LNCAP (cell line): ENCODE data around the gene AKR1B1.

ENCODE experiments used
- CTCF ChIP-seq: fragments of 450-650 bp; IDR thresholded peaks from 2 replicates; pipeline ENCODE4 v1.5.1; 2017; ENCODE audit warnings: mild to moderate bottlenecking

The AKR1B1 gene

DNA sequence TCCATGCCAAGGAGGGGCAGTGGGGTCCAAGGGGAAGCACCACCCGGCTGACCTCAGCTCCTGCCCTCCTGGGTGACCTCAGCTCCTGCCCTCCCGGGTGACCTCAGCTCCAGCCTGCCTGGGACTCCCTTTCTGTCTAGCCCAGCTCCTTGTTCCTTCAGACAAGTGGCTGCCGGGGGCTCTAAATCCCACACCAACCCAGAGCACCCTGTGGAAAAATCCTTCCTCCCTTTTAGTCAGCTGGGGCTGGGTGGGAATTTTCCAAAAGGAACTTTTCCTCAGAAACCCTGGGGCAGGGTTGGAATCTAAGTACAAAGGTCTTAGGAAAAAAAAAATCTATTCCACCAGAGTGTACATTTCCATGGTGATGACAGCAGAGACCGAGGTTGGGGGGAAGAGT lies 36.3 kb downstream of the AKR1B1 start:
- TF ChIP-seq CTCF, result no peak

- no peak for TF ChIP-seq CTCF
These were observed 36.9 kb downstream of the AKR1B1 start for GRCh38 chr7:134422008-134422407.

DNA sequence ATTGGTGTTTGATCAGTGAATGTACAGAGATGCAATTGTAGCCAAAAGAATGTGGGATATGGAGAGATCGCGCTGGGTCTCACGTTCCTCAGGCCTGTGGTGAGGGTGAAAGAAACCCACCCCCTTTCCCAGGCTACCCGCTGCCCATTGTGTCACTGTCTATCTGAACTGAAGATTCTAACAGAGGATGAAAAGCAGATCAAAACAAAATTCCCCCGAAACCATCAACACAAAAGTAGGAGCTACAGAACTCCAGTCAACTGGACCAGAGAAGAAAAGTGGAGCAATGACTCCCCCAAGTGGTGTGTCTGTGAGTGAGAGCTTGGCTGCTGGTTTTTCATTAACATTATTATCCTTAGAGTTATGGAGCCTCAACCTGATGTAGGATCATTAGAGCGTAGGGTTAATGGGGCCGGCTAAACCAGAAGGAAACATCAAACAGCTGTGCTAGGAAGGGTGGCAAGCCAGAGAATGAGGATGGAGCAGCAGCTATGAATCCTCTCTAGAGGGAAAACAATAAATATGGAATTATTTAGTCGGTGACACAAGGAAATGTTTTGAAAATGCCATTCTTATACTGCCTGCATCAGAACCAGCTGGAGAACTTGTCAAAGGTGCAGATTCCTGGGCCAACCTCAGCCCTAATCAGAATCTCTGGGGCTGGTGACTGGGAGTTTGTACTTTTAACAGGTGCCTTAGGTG lies 38.3 kb downstream of the AKR1B1 start:
- TF ChIP-seq CTCF, result peak; percentile 78

DNA sequence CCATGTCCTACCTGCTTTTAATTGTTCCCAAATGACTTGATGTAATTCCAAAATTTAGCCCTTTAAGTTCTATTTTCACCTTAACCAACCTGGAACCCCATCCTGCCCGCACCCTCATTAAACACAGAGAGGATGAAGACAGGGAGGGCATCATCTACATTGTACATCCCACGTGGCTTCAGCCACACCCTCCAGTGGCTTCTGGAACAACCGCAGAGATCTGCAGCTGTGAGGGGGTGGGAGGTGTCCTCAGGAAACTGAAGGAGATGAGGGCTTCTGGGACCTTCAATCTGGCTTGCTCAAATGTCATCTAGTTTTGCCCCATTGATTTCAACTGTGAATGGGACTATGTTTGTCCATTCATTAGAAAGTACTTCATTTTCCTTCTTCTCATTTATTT lies 39.0 kb downstream of the AKR1B1 start:
- no peak for TF ChIP-seq CTCF

DNA sequence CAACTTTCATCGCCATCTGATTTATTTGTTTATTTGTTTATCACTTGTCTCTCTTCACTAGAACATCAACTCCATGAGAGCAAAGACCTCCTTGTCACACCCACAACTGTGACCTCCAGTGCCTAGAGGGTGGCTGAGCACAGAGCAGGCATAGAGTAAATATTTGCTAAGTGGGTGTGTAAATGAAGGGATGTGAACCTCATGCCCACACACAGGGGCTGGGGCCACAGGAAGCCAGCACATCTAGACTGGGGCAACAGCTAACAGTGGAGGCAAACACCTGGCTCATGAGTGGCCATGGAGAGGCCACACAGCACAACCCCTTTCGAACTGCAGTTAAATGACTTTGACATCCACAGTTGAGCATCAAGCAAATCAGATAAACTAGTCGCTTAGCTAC lies 39.8 kb downstream of the AKR1B1 start:
- no peak for TF ChIP-seq CTCF

DNA sequence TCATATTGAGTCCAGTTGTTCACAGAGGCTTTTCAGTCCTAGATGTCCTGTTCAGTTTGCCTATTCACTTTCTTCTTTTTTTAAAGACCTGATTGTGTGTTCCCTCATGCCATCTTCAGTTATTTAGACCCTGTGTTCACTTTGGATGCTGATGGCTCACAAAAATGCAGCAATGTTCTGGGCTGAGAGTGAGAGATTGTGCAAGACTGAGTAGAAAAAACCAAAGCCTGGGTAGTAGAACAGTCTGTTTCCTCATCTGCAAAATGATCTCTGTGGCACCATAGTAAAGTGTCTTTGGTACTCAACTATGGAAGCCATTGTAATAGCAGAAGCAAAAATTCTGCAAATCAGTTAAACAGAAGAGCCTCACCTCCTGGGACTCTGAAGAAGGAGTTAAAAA lies 43.2 kb downstream of the AKR1B1 start:
- no peak for TF ChIP-seq CTCF

DNA sequence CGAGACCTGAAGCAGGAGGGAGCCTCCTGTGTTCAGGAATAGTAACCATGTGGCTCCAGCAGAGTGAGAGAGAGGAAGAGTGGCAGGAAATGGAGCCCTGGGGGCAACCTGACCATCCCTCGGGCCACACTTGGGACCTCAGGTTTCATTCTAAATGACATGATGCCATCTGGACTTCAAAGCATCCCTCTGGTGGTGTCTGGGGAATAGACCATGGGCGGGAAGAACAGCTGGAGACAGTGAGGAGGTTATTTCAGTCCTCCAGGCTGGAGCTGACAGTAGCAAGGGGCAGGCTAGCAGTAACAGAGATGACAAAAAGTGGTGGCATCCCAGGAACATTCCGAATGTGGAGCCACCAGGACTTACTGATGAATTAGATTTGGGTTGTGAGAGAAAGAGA lies 44.8 kb downstream of the AKR1B1 start:
- no peak for TF ChIP-seq CTCF

DNA sequence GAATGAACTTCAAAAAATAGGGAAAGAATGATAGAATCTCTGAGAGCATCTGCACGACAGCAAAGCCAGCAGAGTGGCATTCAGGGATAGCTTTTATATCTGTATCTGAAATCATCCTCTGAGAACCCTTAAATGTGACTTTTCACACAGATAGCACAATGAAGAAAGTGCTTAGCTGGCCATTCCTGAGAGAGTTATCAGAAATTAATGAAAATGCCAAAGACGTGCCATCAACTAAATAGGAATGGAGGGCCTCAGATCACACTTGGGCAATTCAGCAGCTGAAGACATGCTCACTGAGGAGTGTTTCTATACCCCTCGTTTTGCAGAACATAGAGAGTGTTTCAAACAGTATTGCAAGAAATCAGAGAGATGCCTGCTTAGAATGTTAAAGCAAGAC lies 51.6 kb downstream of the AKR1B1 start:
- no peak for TF ChIP-seq CTCF
